Stimulated activated CD8-positive, alpha-beta memory T cell treated with anti-CD3 and anti-CD28 coated beads, Interleukin-7, amount 100 ng/mL, for 4 hours (primary cell): ENCODE measurements around the gene SIX1.

Experiments
- DNase-seq, 2 donors: peaks; one replicate each; pipeline ENCODE4 v3.0.0-alpha.2; 2020; ENCODE audit warnings: low read depth in 2 of 2

SIX1 gene

GRCh38 chr14:60648934-60649874, at the start of gene SIX1:
Gene SIX1, minus strand, starts transcription at chr14:60649477. Its CDS starts 288 bp downstream, at chr14:60649189.
- DNase-seq: no peak

DNA sequence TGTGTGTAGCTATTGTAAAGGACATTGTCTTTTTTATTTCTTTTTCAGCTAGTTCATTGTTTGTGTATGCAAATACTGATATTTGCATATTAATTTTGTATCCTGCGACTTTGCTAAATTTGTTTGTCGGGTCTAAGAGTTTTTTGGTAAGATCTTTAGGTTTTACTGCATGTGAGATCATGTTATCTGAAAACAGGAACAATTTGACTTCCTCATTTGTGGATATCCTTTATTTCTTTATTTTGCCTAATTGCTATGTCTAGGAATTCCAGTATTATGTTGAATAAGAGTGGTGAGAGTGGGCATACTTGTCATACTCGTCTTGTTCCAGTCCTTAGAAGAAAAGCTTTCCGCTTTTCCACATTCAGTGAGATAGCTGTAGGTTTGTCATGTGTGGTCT, 46.0 kb upstream of the SIX1 start:
- no peak for DNase-seq

GRCh38 chr14:60691383-60692113, 42.3 kb upstream of the SIX1 start:
- no peak for DNase-seq

GRCh38 chr14:60686865-60687264, 37.6 kb upstream of the SIX1 start:
- no peak for DNase-seq

DNA sequence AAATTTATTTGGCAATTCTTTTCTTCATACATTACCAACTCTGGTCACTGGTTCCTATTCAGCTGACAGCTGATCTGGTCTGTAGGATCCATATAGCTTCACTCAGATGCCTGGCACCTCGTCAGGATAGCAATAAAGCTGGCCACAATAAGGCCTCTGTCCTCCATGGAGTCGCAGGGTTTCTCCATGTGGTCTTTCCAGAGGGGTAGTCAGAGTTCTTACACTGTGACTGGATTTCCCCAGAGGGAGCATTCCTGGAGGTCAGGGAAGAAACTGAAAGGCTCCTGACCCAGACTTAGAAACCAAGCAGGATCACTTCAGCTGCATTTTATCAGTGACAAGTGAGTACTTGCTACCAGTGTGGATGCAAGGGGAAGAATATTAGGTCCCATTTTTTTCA, 34.9 kb upstream of the SIX1 start:
- DNase-seq: no peak

GRCh38 chr14:60681271-60681670, 32.0 kb upstream of the SIX1 start:
- no peak for DNase-seq

DNA sequence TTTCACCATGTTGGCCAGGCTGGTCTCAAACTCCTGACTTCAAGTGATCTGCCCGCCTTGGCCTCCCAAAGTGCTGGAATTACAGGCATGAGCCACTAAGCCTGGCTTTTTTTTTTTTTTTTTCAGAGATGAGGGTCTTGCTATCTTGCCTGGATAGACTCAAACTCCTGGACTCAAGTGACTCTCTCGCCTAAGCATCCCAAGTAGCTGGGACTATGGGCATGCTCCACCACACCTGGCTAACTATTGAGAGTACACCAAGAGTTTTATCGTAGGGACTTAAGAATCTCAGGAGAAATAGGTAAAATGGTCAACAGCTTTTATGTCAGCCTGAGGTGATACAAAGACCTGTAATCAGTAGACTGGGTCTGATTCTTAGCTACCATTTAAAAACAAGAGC, 31.2 kb upstream of the SIX1 start:
- DNase-seq: no peak

DNA sequence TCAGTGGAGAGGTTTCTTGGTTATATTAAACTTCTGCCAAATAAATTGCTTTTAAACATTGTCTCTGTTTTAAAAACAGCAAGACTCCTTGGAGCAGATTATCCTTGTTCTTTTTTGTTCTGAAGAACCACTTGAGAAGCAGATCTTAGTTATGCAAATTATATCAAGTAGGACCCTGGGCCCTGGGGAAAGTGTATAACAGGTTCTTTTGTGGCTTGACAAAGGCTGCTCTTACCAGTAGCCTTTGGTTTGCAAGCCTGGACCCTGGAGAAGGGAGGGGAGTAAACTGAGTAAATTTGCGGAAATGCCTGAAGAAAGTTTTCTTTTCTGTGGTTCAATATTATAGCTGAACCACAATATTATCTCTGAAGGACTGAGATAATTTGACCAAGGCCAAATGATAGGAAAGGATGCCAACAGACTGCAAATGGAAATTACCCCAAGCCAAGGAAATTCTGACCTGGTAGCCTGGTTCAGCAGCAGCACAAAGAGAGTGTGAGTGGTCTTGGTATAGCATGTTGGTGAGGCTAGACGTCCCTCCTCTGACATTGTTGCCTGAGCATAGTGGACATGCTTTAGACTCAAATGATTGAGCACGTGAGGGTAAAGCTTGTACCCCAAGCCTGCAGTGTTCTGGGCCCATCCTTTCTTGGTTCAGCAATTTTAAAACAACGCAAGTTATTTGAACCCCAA, 30.4 kb upstream of the SIX1 start:
- no peak for DNase-seq

DNA sequence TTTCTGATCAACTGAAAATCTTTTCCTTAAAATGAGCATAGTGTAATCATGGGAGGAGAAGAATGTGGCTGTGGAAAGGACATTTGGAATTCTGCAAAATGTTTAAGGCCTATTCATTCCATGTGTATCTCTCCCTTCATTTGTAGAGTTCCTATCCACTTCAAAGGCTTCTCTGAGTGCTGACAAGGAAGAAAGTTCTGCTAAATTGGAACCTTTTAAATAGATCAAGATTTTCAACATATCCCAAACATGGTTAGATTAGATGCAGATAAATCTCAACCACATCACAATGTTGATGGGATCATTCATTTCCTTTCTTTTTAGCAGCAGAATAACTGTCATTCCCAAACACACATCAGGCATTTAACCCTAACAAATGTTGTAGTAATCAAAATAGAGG, 28.4 kb upstream of the SIX1 start:
- no peak for DNase-seq

DNA sequence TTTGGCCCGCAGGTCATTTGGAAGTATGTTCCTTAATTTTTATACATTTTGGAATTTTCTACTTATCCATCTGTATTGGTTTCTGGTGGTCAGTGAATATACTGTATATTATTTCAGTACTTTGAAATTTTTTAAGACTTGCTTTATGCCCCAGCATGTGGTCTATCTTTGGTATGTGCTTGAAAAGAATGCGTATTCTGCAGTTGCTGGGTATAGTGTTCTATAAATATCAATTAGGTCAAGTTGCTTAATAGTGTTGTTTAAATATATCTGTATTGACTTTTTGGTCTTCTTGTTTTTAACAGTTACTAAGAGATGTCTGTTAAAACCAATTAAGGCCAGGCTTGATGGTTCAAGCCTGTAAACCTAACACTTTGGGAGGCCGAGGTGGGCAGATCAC, 21.7 kb upstream of the SIX1 start:
- DNase-seq: no peak

DNA sequence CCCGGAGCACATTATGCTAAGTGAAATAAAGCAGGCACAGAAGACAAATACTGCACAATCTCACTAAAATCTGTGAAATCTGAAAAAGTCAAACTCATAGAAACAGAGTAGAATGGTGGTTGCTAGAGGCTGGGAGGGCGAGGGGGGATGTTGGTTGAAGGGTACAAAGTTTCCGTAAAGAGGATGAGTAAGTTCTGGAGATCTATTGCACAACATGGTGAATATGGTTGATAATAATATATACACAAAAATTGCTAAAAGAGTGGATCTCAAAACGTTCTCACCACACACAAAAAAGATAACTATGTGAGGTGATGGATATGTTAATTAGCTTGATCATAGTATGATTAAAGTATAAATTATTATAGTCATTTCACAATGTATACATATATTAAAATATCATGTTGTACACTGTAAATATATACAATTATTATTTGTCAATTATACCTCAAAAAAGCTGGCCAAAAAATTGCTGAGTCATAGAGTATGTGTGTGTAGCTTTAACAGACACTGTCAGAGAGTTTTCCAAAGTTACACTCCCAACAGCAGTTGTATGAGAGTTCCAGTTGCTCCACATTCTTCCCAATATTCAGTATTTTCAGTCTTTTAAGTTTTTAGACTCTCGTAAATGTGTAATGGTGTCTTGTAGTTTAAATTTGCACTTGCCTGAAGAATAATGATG, 19.3 kb upstream of the SIX1 start:
- DNase-seq: no peak

DNA sequence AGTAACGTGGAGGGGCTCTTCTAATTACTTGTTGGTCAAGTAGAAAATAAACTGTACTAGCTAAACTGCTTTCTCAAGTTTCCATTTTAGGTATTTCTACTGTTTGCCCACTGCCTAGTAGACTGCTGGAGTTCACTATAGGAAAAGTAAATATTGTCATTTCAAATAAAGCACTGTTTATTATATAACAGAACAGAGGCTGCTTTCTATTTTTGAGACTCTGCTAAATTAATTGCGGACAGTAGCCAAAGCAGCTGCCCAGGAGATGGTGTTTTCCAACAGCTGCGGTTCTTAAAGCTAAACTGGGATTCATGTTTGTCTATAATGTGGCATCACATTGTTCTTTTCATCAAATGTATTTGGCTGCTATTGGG, 15.9 kb upstream of the SIX1 start:
- no peak for DNase-seq

DNA sequence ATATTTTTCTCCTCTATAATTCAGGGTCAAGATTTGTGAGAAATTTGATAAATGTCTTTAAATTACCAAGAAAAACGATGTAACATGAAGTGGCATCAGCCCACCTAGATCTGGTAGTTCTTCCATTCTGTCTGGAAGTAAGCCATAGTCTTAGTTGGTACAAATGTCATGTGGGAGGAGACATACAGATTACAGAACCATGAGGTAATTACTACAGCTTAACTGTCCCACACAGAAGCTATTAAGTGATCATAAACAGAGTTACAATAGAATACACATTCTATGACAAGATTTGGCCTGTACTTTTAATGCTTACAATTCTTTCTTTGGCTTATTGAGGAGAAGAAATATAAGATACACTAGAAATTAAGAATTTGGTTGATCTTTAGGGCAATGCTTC, 13.7 kb upstream of the SIX1 start:
- no peak for DNase-seq

- no peak for DNase-seq
Observed at GRCh38 chr14:60661721-60662120, 12.4 kb upstream of the SIX1 start.

- DNase-seq: no peak
Observed at GRCh38 chr14:60658909-60659585, 9.8 kb upstream of the SIX1 start.

DNA sequence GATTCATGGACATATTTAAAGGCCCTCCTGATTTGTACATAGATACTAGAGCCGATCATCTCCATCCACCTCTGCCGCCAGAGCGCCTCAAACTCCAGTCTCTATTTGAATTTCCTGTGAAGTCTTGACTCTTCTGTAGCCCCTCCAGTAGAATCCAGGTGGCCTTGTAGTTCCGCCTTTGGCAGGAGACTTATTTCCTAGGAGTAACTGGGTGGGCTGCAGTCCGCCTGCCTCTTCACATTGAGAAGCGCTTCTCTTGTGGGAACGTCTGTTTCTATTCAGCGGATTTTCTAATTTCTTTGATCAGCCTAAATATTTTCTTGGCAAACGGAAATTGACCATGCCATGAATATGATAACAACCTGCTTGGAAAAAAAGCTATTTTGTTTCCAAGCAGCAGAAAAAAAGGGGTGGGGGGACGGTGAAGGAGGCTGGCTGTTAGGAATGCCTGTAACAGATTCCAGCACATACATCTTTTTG, 9.0 kb upstream of the SIX1 start:
- DNase-seq: no peak

DNA sequence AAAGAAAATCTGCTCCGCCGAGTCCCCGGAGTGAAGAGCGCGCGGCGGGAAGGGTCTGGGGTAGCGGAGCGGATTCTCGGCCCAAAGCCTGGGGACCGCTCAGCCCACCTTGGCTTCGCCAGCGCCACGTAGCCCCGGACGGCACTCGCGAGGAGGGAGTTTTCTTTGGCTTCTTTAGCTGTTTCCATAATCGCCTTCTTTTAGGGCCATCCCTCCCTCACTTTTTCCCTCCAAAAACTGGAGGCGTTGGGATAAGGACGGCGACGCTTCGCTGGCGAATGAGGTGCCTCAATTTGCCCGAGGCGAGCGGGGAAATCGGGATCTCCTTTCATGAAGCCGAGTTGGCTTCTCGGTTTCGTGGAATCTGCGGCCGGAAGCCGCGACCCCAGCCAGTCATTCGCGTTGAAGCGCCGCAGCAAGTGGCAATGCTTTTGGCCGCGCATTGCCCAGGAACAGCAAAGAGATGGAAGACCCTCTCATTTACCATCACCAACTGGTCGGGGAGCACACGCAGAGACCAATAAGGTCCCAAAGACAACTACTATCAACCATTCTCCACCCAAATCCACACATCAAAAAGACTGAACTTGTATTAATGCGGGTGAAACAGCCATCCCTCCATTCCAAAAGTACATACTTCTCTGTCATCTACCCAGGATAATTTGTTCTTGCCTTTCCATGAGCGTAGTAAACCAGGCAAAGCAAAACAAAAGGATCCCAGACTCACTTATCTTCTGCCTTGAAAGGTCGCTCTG, 8.4 kb upstream of the SIX1 start:
- DNase-seq: no peak

DNA sequence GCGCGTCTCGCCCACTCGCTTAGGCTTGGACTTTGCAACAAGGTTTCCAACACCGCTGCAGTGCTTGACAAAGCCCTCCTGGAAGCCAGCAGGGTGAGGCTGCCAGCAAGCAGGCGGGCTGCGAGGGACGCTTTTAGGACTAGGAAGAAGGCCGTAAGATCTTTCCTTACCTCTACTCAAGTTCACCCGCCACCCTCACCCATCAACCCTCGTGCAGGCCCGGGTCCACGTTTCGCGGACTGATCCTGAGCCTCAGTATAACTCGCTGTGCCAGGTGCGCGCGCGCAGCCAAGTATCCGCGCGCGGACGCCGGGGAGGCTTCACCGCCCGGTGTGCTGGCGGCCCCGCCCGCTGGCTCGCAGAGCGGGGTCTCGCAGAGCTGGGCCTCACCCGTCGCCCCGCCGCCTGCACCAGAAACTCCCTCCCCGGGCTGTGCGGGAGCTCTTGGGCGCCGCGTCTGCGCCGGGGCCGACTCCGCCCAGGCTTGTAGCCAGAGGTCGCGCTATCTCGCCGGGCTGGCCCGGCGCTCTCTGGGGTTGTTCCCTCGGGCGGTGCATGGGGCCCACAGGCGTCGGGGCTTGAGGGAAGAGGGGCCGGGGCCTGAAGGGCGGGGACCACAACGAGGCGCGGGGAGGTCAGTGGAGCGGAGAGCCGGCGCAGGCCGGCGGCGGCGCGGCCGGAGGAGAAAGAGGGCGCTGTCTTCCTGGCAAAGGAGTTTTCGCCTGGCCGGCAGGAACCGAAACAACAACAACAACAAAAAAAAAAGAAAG, 7.6 kb upstream of the SIX1 start:
- no peak for DNase-seq

GRCh38 chr14:60655898-60656685, 6.8 kb upstream of the SIX1 start:
- no peak for DNase-seq
